NB4 (cell line): ENCODE data around the gene PANK4.

Experiments used
- CTCF ChIP-seq: IDR thresholded peaks from one replicate; pipeline ENCODE4 v1.5.1; 2012; ENCODE audit warnings: low read depth, low read length
- MYC ChIP-seq: IDR thresholded peaks from 2 replicates; pipeline ENCODE4 v1.6.1; 2011; ENCODE audit warnings: low read depth, low read length
- POLR2A ChIP-seq: IDR thresholded peaks from 2 replicates; pipeline ENCODE4 v1.6.1; 2011; ENCODE audit warnings: mild to moderate bottlenecking; ENCODE audit not compliant: insufficient read length; ENCODE audit errors: extremely low read depth

- TF ChIP-seq CTCF (no peak), MYC (no peak), POLR2A (no peak)
Measured at GRCh38 chr1:2528966-2529783, 2.8 kb upstream of the PANK4 start.
